NCI-H774 (cell line): ENCODE data around the gene C2CD2.

Experiments
- DNase-seq: peaks from one replicate; lab custom pipeline; 2025; lab: John Stamatoyannopoulos, UW

Gene C2CD2

GRCh38 chr21:41907496-41908258, 46.1 kb downstream of the C2CD2 start:
- no peak for DNase-seq

GRCh38 chr21:41906770-41907169, 47.0 kb downstream of the C2CD2 start:
- no peak for DNase-seq

- DNase-seq: no peak
These were observed 50.1 kb downstream of the C2CD2 start for GRCh38 chr21:41903559-41904351.

GRCh38 chr21:41902946-41903345, 50.9 kb downstream of the C2CD2 start:
- no peak for DNase-seq

- no peak for DNase-seq
These were observed 52.0 kb downstream of the C2CD2 start for GRCh38 chr21:41901782-41902181.

- no peak for DNase-seq
These were observed 52.7 kb downstream of the C2CD2 start for GRCh38 chr21:41901099-41901498.

GRCh38 chr21:41900401-41900800, 53.4 kb downstream of the C2CD2 start:
- no peak for DNase-seq

GRCh38 chr21:41899426-41900202, 54.2 kb downstream of the C2CD2 start:
- no peak for DNase-seq

- DNase-seq: no peak
These were observed 54.8 kb downstream of the C2CD2 start for GRCh38 chr21:41898998-41899397.

- DNase-seq: no peak
These were observed 56.1 kb downstream of the C2CD2 start for GRCh38 chr21:41897700-41898099.

- DNase-seq: no peak
These were observed 56.7 kb downstream of the C2CD2 start for GRCh38 chr21:41897047-41897669.

- no peak for DNase-seq
These were observed 58.0 kb downstream of the C2CD2 start for GRCh38 chr21:41895643-41896493.

GRCh38 chr21:41894922-41895557, 58.8 kb downstream of the C2CD2 start:
- no peak for DNase-seq

- no peak for DNase-seq
These were observed 59.3 kb downstream of the C2CD2 start for GRCh38 chr21:41894511-41894910.

- no peak for DNase-seq
These were observed 61.1 kb downstream of the C2CD2 start for GRCh38 chr21:41892726-41893125.

GRCh38 chr21:41891132-41891531, 62.7 kb downstream of the C2CD2 start:
- no peak for DNase-seq

GRCh38 chr21:41890355-41890754, 63.5 kb downstream of the C2CD2 start:
- no peak for DNase-seq

- no peak for DNase-seq
These were observed 65.0 kb downstream of the C2CD2 start for GRCh38 chr21:41888749-41889376.

- DNase-seq: no peak
These were observed 66.2 kb downstream of the C2CD2 start for GRCh38 chr21:41887667-41888066.

GRCh38 chr21:41886328-41886727, 67.5 kb downstream of the C2CD2 start:
- DNase-seq: no peak
